SK-N-SH (cell line): Measurements from ENCODE around the gene MPP3.

Source experiments
- GATA2 ChIP-seq: sonication (generic); formaldehyde crosslinking; IDR thresholded peaks from 2 replicates; pipeline ENCODE4 v1.5.0; 2020; ENCODE audit warnings: mild to moderate bottlenecking, missing genetic modification reagents
- POLR2AphosphoS5 ChIP-seq: IDR thresholded peaks from 2 replicates; pipeline ENCODE4 v1.6.1; 2012; ENCODE audit warnings: low read depth, low read length
- SMC3 ChIP-seq: IDR thresholded peaks from 2 replicates; pipeline ENCODE4 v1.6.1; 2012; ENCODE audit warnings: low read depth, low read length, improper control_type of control experiment
- TF ChIP-seq, protein P1 (sequence below): fragments of 200-600 bp; sonication (generic); IDR thresholded peaks from 2 replicates; pipeline ENCODE4 v1.6.1; 2017; ENCODE audit warnings: antibody characterized with exemption, mild to moderate bottlenecking, moderate library complexity

DNA sequence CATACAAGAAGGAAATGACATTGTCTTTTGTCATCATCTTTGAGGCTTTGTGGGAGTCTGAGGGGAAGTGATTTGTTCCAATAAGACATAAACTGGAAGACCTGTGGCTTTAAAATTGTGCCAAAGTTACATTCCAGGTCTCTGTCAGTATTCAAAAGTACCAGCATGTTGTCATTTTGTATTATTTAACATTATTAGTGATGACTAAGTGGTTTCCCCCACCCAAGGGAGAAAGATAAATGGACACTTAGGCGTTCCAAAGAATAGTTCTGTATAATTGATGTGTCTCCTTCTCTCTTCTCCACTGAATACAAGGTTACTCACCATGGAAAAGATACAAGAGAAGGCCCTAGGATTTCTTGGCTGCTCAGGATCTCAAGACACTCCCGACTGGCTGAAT lies 48.9 kb downstream of the MPP3 start:
- TF ChIP-seq POLR2AphosphoS5 (peak; percentile 54; the same call in 1 of the 2 replicates), SMC3 (no peak), GATA2 (CRISPR knock-in tag) (no peak)
- TF ChIP-seq, protein P1, sequence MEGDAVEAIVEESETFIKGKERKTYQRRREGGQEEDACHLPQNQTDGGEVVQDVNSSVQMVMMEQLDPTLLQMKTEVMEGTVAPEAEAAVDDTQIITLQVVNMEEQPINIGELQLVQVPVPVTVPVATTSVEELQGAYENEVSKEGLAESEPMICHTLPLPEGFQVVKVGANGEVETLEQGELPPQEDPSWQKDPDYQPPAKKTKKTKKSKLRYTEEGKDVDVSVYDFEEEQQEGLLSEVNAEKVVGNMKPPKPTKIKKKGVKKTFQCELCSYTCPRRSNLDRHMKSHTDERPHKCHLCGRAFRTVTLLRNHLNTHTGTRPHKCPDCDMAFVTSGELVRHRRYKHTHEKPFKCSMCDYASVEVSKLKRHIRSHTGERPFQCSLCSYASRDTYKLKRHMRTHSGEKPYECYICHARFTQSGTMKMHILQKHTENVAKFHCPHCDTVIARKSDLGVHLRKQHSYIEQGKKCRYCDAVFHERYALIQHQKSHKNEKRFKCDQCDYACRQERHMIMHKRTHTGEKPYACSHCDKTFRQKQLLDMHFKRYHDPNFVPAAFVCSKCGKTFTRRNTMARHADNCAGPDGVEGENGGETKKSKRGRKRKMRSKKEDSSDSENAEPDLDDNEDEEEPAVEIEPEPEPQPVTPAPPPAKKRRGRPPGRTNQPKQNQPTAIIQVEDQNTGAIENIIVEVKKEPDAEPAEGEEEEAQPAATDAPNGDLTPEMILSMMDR = no peak
